A549 (cell line): ENCODE data around the gene BID. TPM values are rescaled to one million over a fixed set of nuclear protein-coding genes. Genes with fewer than 3 reads are reported as not detected.

Source experiments
- ATAC-seq, 2 experiments: fragments of 200-7000 bp in 1 of 2; fragments of >200 bp in 1 of 2; cut with Nextera tagmentation in 1 of 2; cut with Tn5 transposase in 1 of 2; 3 replicates each; pipeline versions ENCODE4 v1.8.0 to v1.9.1; 2018 to 2020; ENCODE audit warnings: mild to moderate bottlenecking in 1 of 2, moderate library complexity in 1 of 2
- CTCF ChIA-PET: fragments of 300-600 bp; sonication (Branson Sonifier 250); formaldehyde crosslinking; extraction: SDS; loops from one replicate; lab custom pipeline; 2021; ENCODE audit warnings: antibody characterized with exemption, inconsistent platforms; lab: Yijun Ruan, JAX
- POLR2A ChIA-PET: fragments of 350-600 bp; formaldehyde crosslinking; extraction: SDS; loops from one replicate; lab custom pipeline; 2021; ENCODE audit warnings: antibody characterized with exemption, inconsistent platforms; lab: Yijun Ruan, JAX
- DNase-seq, 2 experiments: peaks; one replicate each; pipeline versions ENCODE4 v3.0.0 to v3.0.0-alpha.2; 2011 to 2016; ENCODE audit warnings: low read depth in 1 of 2, low spot score in 1 of 2
- FAIRE-seq: peaks from 2 replicates; lab custom pipeline; 2011; peaks lifted over from hg19 to GRCh38; lab: Jason Lieb, UNC
- H3K27ac ChIP-seq, 2 experiments: fragments of >200 bp; sonication (Bioruptor Twin); formaldehyde crosslinking; 3 replicates each; pipeline ENCODE4 v1.5.1; 2016 to 2017
- H3K4me1 ChIP-seq: fragments of >200 bp; sonication (Bioruptor Twin); formaldehyde crosslinking; 3 replicates; pipeline ENCODE4 v1.6.1; 2016
- H3K4me2 ChIP-seq: fragments of >200 bp; sonication (Bioruptor Twin); formaldehyde crosslinking; 3 replicates; pipeline ENCODE4 v1.6.1; 2016
- H3K4me3 ChIP-seq: fragments of >200 bp; sonication (Bioruptor Twin); formaldehyde crosslinking; 3 replicates; pipeline ENCODE4 v1.5.1; 2016
- H3K9me3 ChIP-seq: fragments of >200 bp; sonication (Bioruptor Twin); formaldehyde crosslinking; 3 replicates; pipeline ENCODE4 v1.6.1; 2016
- CHD4 ChIP-seq: fragments of 200-600 bp; sonication (generic); IDR thresholded peaks from 2 replicates; pipeline ENCODE4 v1.6.1; 2016; ENCODE audit warnings: antibody characterized with exemption, mild to moderate bottlenecking, borderline replicate concordance
- EP300 ChIP-seq, 2 experiments: fragments of >200 bp; sonication (Bioruptor Twin); formaldehyde crosslinking; IDR thresholded peaks; 2 replicates in 1 of 2; 3 replicates in 1 of 2; pipeline ENCODE4 v1.6.1; 2016 to 2017
- FOSB ChIP-seq: fragments of 250-450 bp; sonication (Bioruptor Pico); IDR thresholded peaks from 2 replicates; pipeline ENCODE4 v1.5.0; 2020; ENCODE audit warnings: mild to moderate bottlenecking, moderate library complexity
- GATA3 ChIP-seq: IDR thresholded peaks from 2 replicates; pipeline ENCODE4 v1.6.1; 2012; ENCODE audit warnings: borderline replicate concordance
- HDAC2 ChIP-seq: fragments of 200-600 bp; sonication (generic); IDR thresholded peaks from 2 replicates; pipeline ENCODE4 v1.6.1; 2016
- HEYL ChIP-seq: fragments of 250-450 bp; sonication (Bioruptor Pico); IDR thresholded peaks from 2 replicates; pipeline ENCODE4 v1.8.0; 2021; ENCODE audit warnings: mild to moderate bottlenecking, moderate library complexity
- KDM1A ChIP-seq: fragments of 200-600 bp; sonication (generic); IDR thresholded peaks from 2 replicates; pipeline ENCODE4 v1.6.1; 2016; ENCODE audit warnings: low read depth, mild to moderate bottlenecking
- NFE2L2 ChIP-seq: fragments of 150-350 bp; conservative IDR thresholded peaks from 2 replicates; pipeline ENCODE4 v1.6.1; 2014; ENCODE audit warnings: low read length
- NPAS2 ChIP-seq: fragments of 250-450 bp; sonication (Bioruptor Pico); IDR thresholded peaks from 2 replicates; pipeline ENCODE4 v1.8.0; 2022; ENCODE audit warnings: mild to moderate bottlenecking, moderate library complexity, borderline replicate concordance
- NR3C1 ChIP-seq: fragments of >200 bp; sonication (Bioruptor Twin); formaldehyde crosslinking; IDR thresholded peaks from 3 replicates; pipeline ENCODE4 v1.6.1; 2017
- RAD21 ChIP-seq, 2 experiments: fragments of >200 bp in 1 of 2; sonication (Bioruptor Twin) in 1 of 2; formaldehyde crosslinking in 1 of 2; IDR thresholded peaks in 1 of 2; conservative IDR thresholded peaks in 1 of 2; 2 replicates in 1 of 2; 3 replicates in 1 of 2; pipeline ENCODE4 v1.6.1; 2012 to 2018; ENCODE audit warnings: inconsistent platforms in 1 of 2
- RFX5 ChIP-seq: fragments of 450-650 bp; IDR thresholded peaks from 2 replicates; pipeline ENCODE4 v1.7.1; 2014; ENCODE audit warnings: antibody characterized with exemption, mild to moderate bottlenecking, moderate library complexity
- TP53 ChIP-seq: fragments of 250-450 bp; sonication (Bioruptor Pico); IDR thresholded peaks from 2 replicates; pipeline ENCODE4 v1.5.0; 2021; ENCODE audit warnings: mild to moderate bottlenecking, moderate library complexity
- ZC3H11A ChIP-seq: fragments of 450-650 bp; IDR thresholded peaks from 2 replicates; pipeline ENCODE4 v1.6.1; 2014; ENCODE audit warnings: antibody characterized with exemption, mild to moderate bottlenecking
- ZFP36 ChIP-seq: fragments of 450-650 bp; IDR thresholded peaks from 2 replicates; pipeline ENCODE4 v1.6.1; 2014; ENCODE audit warnings: borderline replicate concordance; ENCODE audit not compliant: partially characterized antibody
- ZNF302 ChIP-seq: fragments of 250-450 bp; sonication (Bioruptor Pico); IDR thresholded peaks from 2 replicates; pipeline ENCODE4 v1.9.0; 2021; ENCODE audit warnings: inconsistent platforms, mild to moderate bottlenecking, moderate library complexity
- ZSCAN20 ChIP-seq: fragments of 250-450 bp; sonication (Bioruptor Pico); IDR thresholded peaks from 2 replicates; pipeline ENCODE4 v1.8.0; 2022; ENCODE audit warnings: mild to moderate bottlenecking, moderate library complexity
- WGBS: methylation state at CpG from one replicate; pipeline ENCODE4 v1.1.6; 2017; ENCODE audit errors: missing lambda C conversion rate; 5-methylcytosine and 5-hydroxymethylcytosine counted together
- polyA plus RNA-seq, 4 experiments: library from polyadenylated mRNA; depleted of rRNA in 3 of 4; stranded (reverse); fragments of >200 nt; fragmentation: RNase III in 1 of 4; extraction: RNeasy Plus Mini Kit Qiagen cat#74134 plus additional on column Dnase treatment in 1 of 4; gene quantifications; 2 replicates in 3 of 4; 3 replicates in 1 of 4; pipeline ENCODE4 v1.2.3, GENCODE V29; 2011 to 2017
- TF ChIP-seq, protein P1 (sequence below): fragments of 200-600 bp; sonication (generic); IDR thresholded peaks from 2 replicates; pipeline ENCODE4 v1.6.1; 2016; ENCODE audit warnings: antibody characterized with exemption, mild to moderate bottlenecking, moderate library complexity
- TF ChIP-seq, protein P2 (sequence below): IDR thresholded peaks from 2 replicates; pipeline ENCODE4 v1.6.1; 2012; ENCODE audit warnings: low read depth, borderline replicate concordance
- TF ChIP-seq, protein P3 (sequence below): IDR thresholded peaks from 2 replicates; pipeline ENCODE4 v1.6.1; 2012

BID gene
- polyA plus RNA-seq, 2 of the 4 experiments (the other 2 are of a cell fraction), result 50.8 to 56.6 TPM

DNA sequence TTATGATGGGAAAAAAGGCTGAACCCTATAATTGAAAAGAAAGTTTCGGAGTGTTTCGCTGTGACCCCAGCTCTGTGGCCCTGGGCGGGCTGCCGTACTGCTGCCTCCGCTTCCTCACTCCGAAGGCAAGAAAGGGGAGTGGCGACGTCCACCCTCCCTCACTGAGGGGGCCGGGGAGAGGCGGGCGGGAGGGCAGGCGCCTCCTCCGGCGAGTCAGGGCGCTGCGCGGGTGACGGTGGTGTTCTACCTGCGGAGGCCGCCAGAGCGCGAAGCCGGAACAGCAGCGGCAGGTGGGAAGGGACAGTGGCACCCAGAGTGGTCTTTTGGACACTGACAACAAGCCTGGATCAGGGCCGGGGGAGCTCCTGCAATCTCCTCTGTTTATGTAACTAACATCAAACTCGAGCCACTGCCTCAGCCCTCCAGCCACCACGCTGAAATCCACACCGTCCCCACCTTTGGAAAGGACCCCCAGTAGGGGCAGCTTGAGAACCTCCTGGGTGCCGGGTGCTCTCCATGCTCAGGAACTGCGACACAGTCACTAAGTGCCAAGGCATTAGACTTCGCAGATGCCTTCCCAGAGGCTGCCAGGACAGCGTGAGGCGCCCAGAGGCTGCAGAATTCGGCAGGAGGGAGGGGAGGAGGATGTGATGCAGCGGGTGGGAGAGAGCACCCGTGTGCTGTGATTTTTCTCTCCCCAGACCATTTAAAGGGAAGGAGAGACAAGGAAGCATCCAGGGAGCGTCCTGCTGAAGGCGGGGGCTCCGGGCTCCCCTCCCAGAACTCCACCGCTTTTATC, 25.5 kb downstream of the BID start:
- 90% methylated on average over 30 of the region's 40 CpGs for whole genome bisulfite sequencing
- ATAC-seq, result no peak
- H3K4me2 ChIP-seq, result no peak overlapping the region
- ChIA-PET CTCF (interaction anchor here (0.7 kb wide), 1 partner anchor 392 kb away, joined by 3 read pairs; no protein-coding TSS in a partner anchor), POLR2A (no interaction called here)
- DNase-seq, result no peak
- no peak overlapping the region for H3K4me3 ChIP-seq
- no peaks in the 10 kb centered on the region for H3K4me1 ChIP-seq
- no peaks in the 10 kb centered on the region for H3K9me3 ChIP-seq
- TF ChIP-seq ZNF302 (CRISPR knock-in tag) (no peak), RFX5 (no peak), ZFP36 (no peak), ZC3H11A (no peak), RAD21 (conservative IDR thresholded peaks at IDR 0.05 in 1 of 2, IDR thresholded peaks at IDR 0.05 in 1 of 2) (no peak), NPAS2 (CRISPR knock-in tag) (no peak), HEYL (CRISPR knock-in tag) (no peak), ZSCAN20 (CRISPR knock-in tag) (no peak)
- TF ChIP-seq, protein P1, sequence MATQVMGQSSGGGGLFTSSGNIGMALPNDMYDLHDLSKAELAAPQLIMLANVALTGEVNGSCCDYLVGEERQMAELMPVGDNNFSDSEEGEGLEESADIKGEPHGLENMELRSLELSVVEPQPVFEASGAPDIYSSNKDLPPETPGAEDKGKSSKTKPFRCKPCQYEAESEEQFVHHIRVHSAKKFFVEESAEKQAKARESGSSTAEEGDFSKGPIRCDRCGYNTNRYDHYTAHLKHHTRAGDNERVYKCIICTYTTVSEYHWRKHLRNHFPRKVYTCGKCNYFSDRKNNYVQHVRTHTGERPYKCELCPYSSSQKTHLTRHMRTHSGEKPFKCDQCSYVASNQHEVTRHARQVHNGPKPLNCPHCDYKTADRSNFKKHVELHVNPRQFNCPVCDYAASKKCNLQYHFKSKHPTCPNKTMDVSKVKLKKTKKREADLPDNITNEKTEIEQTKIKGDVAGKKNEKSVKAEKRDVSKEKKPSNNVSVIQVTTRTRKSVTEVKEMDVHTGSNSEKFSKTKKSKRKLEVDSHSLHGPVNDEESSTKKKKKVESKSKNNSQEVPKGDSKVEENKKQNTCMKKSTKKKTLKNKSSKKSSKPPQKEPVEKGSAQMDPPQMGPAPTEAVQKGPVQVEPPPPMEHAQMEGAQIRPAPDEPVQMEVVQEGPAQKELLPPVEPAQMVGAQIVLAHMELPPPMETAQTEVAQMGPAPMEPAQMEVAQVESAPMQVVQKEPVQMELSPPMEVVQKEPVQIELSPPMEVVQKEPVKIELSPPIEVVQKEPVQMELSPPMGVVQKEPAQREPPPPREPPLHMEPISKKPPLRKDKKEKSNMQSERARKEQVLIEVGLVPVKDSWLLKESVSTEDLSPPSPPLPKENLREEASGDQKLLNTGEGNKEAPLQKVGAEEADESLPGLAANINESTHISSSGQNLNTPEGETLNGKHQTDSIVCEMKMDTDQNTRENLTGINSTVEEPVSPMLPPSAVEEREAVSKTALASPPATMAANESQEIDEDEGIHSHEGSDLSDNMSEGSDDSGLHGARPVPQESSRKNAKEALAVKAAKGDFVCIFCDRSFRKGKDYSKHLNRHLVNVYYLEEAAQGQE, result no peak
- no peak for FAIRE-seq
- no peak overlapping the region for H3K27ac ChIP-seq

DNA sequence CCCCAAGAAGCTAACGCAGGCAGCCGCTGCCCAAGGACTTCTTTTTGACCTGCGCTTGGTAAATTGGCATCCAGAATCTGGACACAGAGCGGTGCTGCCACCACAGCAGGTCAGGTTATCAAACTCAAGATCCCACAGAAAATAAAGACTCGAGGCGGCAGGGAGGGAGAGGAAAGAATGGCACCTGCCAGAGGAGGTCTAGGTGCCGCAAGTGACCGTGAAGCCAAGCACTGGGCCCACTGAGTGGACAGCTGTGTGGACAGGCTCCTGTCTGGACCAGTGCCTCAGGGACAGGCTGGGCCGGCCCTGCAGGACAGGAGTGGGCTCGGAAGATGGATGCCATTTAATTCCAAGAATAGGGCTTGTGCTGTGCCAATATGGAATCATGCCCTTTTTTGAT, 27.4 kb downstream of the BID start:
- Histone ChIP-seq H3K4me1 (no peaks in the 10 kb centered on the region), H3K27ac (no peak overlapping the region), H3K9me3 (no peaks in the 10 kb centered on the region), H3K4me3 (no peak overlapping the region), H3K4me2 (no peak overlapping the region)
- DNase-seq, result no peak
- no peak for ATAC-seq
- no peak for FAIRE-seq
- CTCF ChIA-PET, result interaction anchor here (1.4 to 1.8 kb wide), 2 partner anchors 39 to 329 kb away, joined by 4 to 6 read pairs; no protein-coding TSS in a partner anchor
- POLR2A ChIA-PET, result no interaction called here
- no peak for TF ChIP-seq TP53 (CRISPR knock-in tag)
- TF ChIP-seq HDAC2, result no peak
- no peak for TF ChIP-seq KDM1A
- no peak for TF ChIP-seq EP300 (IDR thresholded peaks at IDR 0.05)
- no peak for TF ChIP-seq NFE2L2
- TF ChIP-seq, protein P1, result no peak
- no peak for TF ChIP-seq CHD4
- no peak for TF ChIP-seq NR3C1
- TF ChIP-seq ZNF302 (CRISPR knock-in tag), result no peak
- TF ChIP-seq GATA3, result no peak
- TF ChIP-seq, protein P2, sequence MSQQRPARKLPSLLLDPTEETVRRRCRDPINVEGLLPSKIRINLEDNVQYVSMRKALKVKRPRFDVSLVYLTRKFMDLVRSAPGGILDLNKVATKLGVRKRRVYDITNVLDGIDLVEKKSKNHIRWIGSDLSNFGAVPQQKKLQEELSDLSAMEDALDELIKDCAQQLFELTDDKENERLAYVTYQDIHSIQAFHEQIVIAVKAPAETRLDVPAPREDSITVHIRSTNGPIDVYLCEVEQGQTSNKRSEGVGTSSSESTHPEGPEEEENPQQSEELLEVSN, result no peak
- TF ChIP-seq FOSB (CRISPR knock-in tag), result no peak
- TF ChIP-seq, protein P3, sequence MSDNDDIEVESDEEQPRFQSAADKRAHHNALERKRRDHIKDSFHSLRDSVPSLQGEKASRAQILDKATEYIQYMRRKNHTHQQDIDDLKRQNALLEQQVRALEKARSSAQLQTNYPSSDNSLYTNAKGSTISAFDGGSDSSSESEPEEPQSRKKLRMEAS, result no peak
- 92% methylated on average over 10 of the region's 10 CpGs for WGBS
